Astrocyte (in vitro differentiated cells and primary cell): ENCODE results near the gene GPR158.

Source experiments
- EZH2 ChIP-seq: IDR thresholded peaks from 2 replicates; pipeline ENCODE4 v1.6.1; 2012; ENCODE audit warnings: mild to moderate bottlenecking, low read length, inconsistent platforms; ENCODE audit not compliant: insufficient read depth
- TF ChIP-seq, protein P1 (sequence below): IDR thresholded peaks from 2 replicates; pipeline ENCODE4 v1.5.1; 2011; ENCODE audit warnings: low read depth, mild to moderate bottlenecking, inconsistent platforms, low read length, moderate library complexity; ENCODE audit not compliant: insufficient read depth

DNA sequence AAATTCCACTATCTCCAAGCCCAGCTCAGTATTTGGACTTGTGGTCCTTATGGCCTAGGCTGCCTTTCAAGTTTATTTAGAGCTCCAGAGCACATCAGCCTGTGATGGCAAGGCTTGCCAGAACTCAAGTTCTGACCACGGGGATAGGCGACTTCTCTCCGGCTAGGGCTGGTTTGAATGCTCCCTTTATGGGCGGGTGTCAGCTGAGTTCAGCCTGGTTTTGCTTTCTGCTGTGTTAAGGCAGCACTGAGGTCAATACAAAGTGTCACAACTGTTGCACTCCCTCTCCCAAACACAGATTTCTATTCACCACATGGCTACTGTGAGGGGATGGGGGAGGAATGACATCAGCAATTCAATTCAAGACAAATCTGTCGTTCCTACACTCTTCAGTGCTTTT lies 441.1 kb downstream of the GPR158 start:
- TF ChIP-seq EZH2: no peak
- TF ChIP-seq, protein P1, sequence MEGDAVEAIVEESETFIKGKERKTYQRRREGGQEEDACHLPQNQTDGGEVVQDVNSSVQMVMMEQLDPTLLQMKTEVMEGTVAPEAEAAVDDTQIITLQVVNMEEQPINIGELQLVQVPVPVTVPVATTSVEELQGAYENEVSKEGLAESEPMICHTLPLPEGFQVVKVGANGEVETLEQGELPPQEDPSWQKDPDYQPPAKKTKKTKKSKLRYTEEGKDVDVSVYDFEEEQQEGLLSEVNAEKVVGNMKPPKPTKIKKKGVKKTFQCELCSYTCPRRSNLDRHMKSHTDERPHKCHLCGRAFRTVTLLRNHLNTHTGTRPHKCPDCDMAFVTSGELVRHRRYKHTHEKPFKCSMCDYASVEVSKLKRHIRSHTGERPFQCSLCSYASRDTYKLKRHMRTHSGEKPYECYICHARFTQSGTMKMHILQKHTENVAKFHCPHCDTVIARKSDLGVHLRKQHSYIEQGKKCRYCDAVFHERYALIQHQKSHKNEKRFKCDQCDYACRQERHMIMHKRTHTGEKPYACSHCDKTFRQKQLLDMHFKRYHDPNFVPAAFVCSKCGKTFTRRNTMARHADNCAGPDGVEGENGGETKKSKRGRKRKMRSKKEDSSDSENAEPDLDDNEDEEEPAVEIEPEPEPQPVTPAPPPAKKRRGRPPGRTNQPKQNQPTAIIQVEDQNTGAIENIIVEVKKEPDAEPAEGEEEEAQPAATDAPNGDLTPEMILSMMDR: no peak
